HEK293 (cell line): ENCODE measurements around the gene HPD.
A peak's percentile ranks its signal among the peaks of the same experiment; 100 is the strongest.

Experiments used
- CTCF ChIA-PET: fragments of 350-600 bp; formaldehyde crosslinking; extraction: SDS; loops from one replicate; lab custom pipeline; 2021; ENCODE audit warnings: antibody characterized with exemption; lab: Yijun Ruan, JAX
- POLR2A ChIA-PET: fragments of 300-600 bp; formaldehyde crosslinking; extraction: SDS; loops from one replicate; lab custom pipeline; 2020; ENCODE audit warnings: antibody characterized with exemption, inconsistent platforms; lab: Yijun Ruan, JAX
- H3K27ac ChIP-seq: fragments of 200-500 bp; sonication (Bioruptor generic); 2 replicates; pipeline ENCODE4 v1.5.1; 2014; ENCODE audit warnings: low read depth, low read length, control low read depth, inconsistent platforms; ENCODE audit errors: extremely low read depth
- H3K36me3 ChIP-seq, 2 experiments: fragments of 200-500 bp in 1 of 2; sonication (Bioruptor generic) in 1 of 2; 1 replicate in 1 of 2; 2 replicates in 1 of 2; pipeline ENCODE4 v1.5.1; 2014 to 2017; ENCODE audit warnings: inconsistent platforms in 2 of 2, low read length in 2 of 2; ENCODE audit not compliant: control insufficient read depth in 2 of 2, insufficient read depth in 1 of 2
- H3K4me1 ChIP-seq: fragments of 200-500 bp; sonication (Bioruptor generic); 2 replicates; pipeline ENCODE4 v1.5.1; 2014; ENCODE audit warnings: mild to moderate bottlenecking, low read length, inconsistent platforms; ENCODE audit not compliant: control insufficient read depth, insufficient read depth
- H3K4me3 ChIP-seq: 2 replicates; pipeline ENCODE4 v1.5.1; 2011; ENCODE audit warnings: low read depth, mild to moderate bottlenecking, control low read depth, low read length, moderate library complexity
- H3K9me3 ChIP-seq: fragments of 200-500 bp; sonication (Bioruptor generic); 2 replicates; pipeline ENCODE4 v1.5.1; 2014; ENCODE audit warnings: low read depth, low read length, inconsistent platforms; ENCODE audit not compliant: control insufficient read depth, insufficient read depth
- GFI1B ChIP-seq: fragments of 450-650 bp; formaldehyde crosslinking; IDR thresholded peaks from 2 replicates; pipeline ENCODE4 v1.5.1; 2016; ENCODE audit warnings: missing biosample characterization, missing genetic modification characterization
- GLIS1 ChIP-seq: fragments of 450-650 bp; formaldehyde crosslinking; IDR thresholded peaks from 2 replicates; pipeline ENCODE4 v1.5.1; 2016; ENCODE audit warnings: missing biosample characterization, missing genetic modification characterization
- HIC1 ChIP-seq: fragments of 450-650 bp; formaldehyde crosslinking; IDR thresholded peaks from 2 replicates; pipeline ENCODE4 v1.5.1; 2016; ENCODE audit warnings: missing biosample characterization, missing genetic modification characterization
- KLF10 ChIP-seq: fragments of 450-650 bp; IDR thresholded peaks from 2 replicates; pipeline ENCODE4 v1.5.1; 2018; ENCODE audit warnings: missing biosample characterization, mild to moderate bottlenecking, missing genetic modification characterization
- MZF1 ChIP-seq: fragments of 450-650 bp; formaldehyde crosslinking; IDR thresholded peaks from 2 replicates; pipeline ENCODE4 v1.5.1; 2017; ENCODE audit warnings: missing biosample characterization, missing genetic modification characterization, borderline replicate concordance
- SP2 ChIP-seq: fragments of 450-650 bp; formaldehyde crosslinking; IDR thresholded peaks from 2 replicates; pipeline ENCODE4 v1.5.1; 2016; ENCODE audit warnings: missing biosample characterization, missing genetic modification characterization
- YY2 ChIP-seq: fragments of 450-650 bp; formaldehyde crosslinking; IDR thresholded peaks from 2 replicates; pipeline ENCODE4 v1.5.1; 2016; ENCODE audit warnings: missing biosample characterization, missing genetic modification characterization
- ZBTB17 ChIP-seq: fragments of 450-650 bp; formaldehyde crosslinking; IDR thresholded peaks from 2 replicates; pipeline ENCODE4 v1.5.1; 2016; ENCODE audit warnings: missing biosample characterization, missing genetic modification characterization
- ZBTB20 ChIP-seq: fragments of 450-650 bp; formaldehyde crosslinking; IDR thresholded peaks from 2 replicates; pipeline ENCODE4 v1.5.1; 2016; ENCODE audit warnings: missing biosample characterization, missing genetic modification characterization
- ZNF366 ChIP-seq: fragments of 450-650 bp; formaldehyde crosslinking; conservative IDR thresholded peaks from 2 replicates; pipeline ENCODE4 v1.5.1; 2016; ENCODE audit warnings: missing biosample characterization, missing genetic modification characterization
- ZNF394 ChIP-seq: fragments of 450-650 bp; formaldehyde crosslinking; IDR thresholded peaks from 2 replicates; pipeline ENCODE4 v1.5.1; 2016; ENCODE audit warnings: missing biosample characterization, missing genetic modification characterization, mild to moderate bottlenecking, moderate library complexity, borderline replicate concordance
- ZNF426 ChIP-seq: fragments of 450-650 bp; formaldehyde crosslinking; IDR thresholded peaks from 2 replicates; pipeline ENCODE4 v1.5.1; 2017; ENCODE audit warnings: missing biosample characterization, missing genetic modification characterization, mild to moderate bottlenecking, inconsistent platforms, moderate library complexity
- ZNF548 ChIP-seq: fragments of 450-650 bp; formaldehyde crosslinking; IDR thresholded peaks from 2 replicates; pipeline ENCODE4 v1.5.1; 2016; ENCODE audit warnings: missing biosample characterization, missing genetic modification characterization
- ZNF558 ChIP-seq: fragments of 450-650 bp; formaldehyde crosslinking; IDR thresholded peaks from 2 replicates; pipeline ENCODE4 v1.5.1; 2016; ENCODE audit warnings: missing biosample characterization, missing genetic modification characterization
- ZNF600 ChIP-seq: fragments of 450-650 bp; formaldehyde crosslinking; IDR thresholded peaks from 2 replicates; pipeline ENCODE4 v1.5.1; 2016; ENCODE audit warnings: missing biosample characterization, missing genetic modification characterization
- ZNF692 ChIP-seq: fragments of 450-650 bp; formaldehyde crosslinking; IDR thresholded peaks from 2 replicates; pipeline ENCODE4 v1.5.1; 2016; ENCODE audit warnings: missing biosample characterization, missing genetic modification characterization
- ZNF776 ChIP-seq: fragments of 450-650 bp; formaldehyde crosslinking; IDR thresholded peaks from 2 replicates; pipeline ENCODE4 v1.5.0; 2017; ENCODE audit warnings: missing biosample characterization, missing genetic modification characterization, borderline replicate concordance
- ZNF785 ChIP-seq: fragments of 450-650 bp; formaldehyde crosslinking; IDR thresholded peaks from 2 replicates; pipeline ENCODE4 v1.5.1; 2016; ENCODE audit warnings: missing biosample characterization, missing genetic modification characterization
- TF ChIP-seq, protein P1 (sequence below): fragments of 450-650 bp; formaldehyde crosslinking; IDR thresholded peaks from 2 replicates; pipeline ENCODE4 v1.5.1; 2016; ENCODE audit warnings: missing biosample characterization, missing genetic modification characterization
- TF ChIP-seq, protein P2 (sequence below): fragments of 450-650 bp; formaldehyde crosslinking; IDR thresholded peaks from 2 replicates; pipeline ENCODE4 v1.5.1; 2016; ENCODE audit warnings: missing biosample characterization, missing genetic modification characterization
- TF ChIP-seq, protein P3 (sequence below): fragments of 450-650 bp; formaldehyde crosslinking; IDR thresholded peaks from 2 replicates; pipeline ENCODE4 v1.5.1; 2016; ENCODE audit warnings: missing biosample characterization, missing genetic modification characterization

HPD gene

GRCh38 chr12:121800694-121801594 lies 57.7 kb downstream of the HPD start (continued):
- TF ChIP-seq ZNF548 (tag by site-specific recombination) (no peak), ZNF558 (no peak), MZF1 (tag by site-specific recombination) (no peak), ZNF426 (tag by site-specific recombination) (no peak), ZNF692 (tag by site-specific recombination) (no peak; the same call in 1 of the 2 replicates)
- TF ChIP-seq, all 188 proteins: peak for 37

GRCh38 chr12:121799842-121800693 lies 58.6 kb downstream of the HPD start:
- H3K27ac ChIP-seq = peak overlapping the region; percentile 100
- peak overlapping the region; percentile 71 for H3K4me3 ChIP-seq
- ChIA-PET POLR2A (interaction anchor here (1.1 to 8.9 kb wide), 4 partner anchors 9 to 89 kb away, joined by 3 to 165 read pairs (median 9); partner anchors contain the start of gene PSMD9), CTCF (interaction anchor here (0.5 to 4.4 kb wide), 2 partner anchors 12 to 78 kb away, joined by 3 to 23 read pairs; no protein-coding TSS in a partner anchor)
- peaks cover 0 to 25% of the 10 kb centered on the region in 2 experiments; a peak in 1 of 3 replicates for H3K36me3 ChIP-seq
- H3K9me3 ChIP-seq = no peaks in the 10 kb centered on the region
- peaks cover 20% of the 10 kb centered on the region for H3K4me1 ChIP-seq
- TF ChIP-seq ZNF366 (tag by site-specific recombination) (peak; percentile 70), ZNF776 (tag by site-specific recombination) (no peak), HIC1 (tag by site-specific recombination) (peak; percentile 78), ZNF394 (tag by site-specific recombination) (peak; percentile 61), KLF10 (tag by site-specific recombination) (peak; percentile 84), SP2 (tag by site-specific recombination) (peak; percentile 72), YY2 (tag by site-specific recombination) (no peak), GLIS1 (tag by site-specific recombination) (peak; percentile 100), ZBTB20 (tag by site-specific recombination) (peak; percentile 98), ZNF785 (tag by site-specific recombination) (no peak), ZNF600 (tag by site-specific recombination) (peak; percentile 89), GFI1B (tag by site-specific recombination) (peak; percentile 21; the same call in 1 of the 2 replicates), ZBTB17 (peak; percentile 66; the same call in 1 of the 2 replicates)
- TF ChIP-seq, protein P1, sequence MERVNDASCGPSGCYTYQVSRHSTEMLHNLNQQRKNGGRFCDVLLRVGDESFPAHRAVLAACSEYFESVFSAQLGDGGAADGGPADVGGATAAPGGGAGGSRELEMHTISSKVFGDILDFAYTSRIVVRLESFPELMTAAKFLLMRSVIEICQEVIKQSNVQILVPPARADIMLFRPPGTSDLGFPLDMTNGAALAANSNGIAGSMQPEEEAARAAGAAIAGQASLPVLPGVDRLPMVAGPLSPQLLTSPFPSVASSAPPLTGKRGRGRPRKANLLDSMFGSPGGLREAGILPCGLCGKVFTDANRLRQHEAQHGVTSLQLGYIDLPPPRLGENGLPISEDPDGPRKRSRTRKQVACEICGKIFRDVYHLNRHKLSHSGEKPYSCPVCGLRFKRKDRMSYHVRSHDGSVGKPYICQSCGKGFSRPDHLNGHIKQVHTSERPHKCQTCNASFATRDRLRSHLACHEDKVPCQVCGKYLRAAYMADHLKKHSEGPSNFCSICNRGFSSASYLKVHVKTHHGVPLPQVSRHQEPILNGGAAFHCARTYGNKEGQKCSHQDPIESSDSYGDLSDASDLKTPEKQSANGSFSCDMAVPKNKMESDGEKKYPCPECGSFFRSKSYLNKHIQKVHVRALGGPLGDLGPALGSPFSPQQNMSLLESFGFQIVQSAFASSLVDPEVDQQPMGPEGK (tag by site-specific recombination) = peak; percentile 99
- TF ChIP-seq, protein P2, sequence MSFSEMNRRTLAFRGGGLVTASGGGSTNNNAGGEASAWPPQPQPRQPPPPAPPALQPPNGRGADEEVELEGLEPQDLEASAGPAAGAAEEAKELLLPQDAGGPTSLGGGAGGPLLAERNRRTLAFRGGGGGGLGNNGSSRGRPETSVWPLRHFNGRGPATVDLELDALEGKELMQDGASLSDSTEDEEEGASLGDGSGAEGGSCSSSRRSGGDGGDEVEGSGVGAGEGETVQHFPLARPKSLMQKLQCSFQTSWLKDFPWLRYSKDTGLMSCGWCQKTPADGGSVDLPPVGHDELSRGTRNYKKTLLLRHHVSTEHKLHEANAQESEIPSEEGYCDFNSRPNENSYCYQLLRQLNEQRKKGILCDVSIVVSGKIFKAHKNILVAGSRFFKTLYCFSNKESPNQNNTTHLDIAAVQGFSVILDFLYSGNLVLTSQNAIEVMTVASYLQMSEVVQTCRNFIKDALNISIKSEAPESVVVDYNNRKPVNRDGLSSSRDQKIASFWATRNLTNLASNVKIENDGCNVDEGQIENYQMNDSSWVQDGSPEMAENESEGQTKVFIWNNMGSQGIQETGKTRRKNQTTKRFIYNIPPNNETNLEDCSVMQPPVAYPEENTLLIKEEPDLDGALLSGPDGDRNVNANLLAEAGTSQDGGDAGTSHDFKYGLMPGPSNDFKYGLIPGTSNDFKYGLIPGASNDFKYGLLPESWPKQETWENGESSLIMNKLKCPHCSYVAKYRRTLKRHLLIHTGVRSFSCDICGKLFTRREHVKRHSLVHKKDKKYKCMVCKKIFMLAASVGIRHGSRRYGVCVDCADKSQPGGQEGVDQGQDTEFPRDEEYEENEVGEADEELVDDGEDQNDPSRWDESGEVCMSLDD = peak; percentile 99
- TF ChIP-seq, protein P3, sequence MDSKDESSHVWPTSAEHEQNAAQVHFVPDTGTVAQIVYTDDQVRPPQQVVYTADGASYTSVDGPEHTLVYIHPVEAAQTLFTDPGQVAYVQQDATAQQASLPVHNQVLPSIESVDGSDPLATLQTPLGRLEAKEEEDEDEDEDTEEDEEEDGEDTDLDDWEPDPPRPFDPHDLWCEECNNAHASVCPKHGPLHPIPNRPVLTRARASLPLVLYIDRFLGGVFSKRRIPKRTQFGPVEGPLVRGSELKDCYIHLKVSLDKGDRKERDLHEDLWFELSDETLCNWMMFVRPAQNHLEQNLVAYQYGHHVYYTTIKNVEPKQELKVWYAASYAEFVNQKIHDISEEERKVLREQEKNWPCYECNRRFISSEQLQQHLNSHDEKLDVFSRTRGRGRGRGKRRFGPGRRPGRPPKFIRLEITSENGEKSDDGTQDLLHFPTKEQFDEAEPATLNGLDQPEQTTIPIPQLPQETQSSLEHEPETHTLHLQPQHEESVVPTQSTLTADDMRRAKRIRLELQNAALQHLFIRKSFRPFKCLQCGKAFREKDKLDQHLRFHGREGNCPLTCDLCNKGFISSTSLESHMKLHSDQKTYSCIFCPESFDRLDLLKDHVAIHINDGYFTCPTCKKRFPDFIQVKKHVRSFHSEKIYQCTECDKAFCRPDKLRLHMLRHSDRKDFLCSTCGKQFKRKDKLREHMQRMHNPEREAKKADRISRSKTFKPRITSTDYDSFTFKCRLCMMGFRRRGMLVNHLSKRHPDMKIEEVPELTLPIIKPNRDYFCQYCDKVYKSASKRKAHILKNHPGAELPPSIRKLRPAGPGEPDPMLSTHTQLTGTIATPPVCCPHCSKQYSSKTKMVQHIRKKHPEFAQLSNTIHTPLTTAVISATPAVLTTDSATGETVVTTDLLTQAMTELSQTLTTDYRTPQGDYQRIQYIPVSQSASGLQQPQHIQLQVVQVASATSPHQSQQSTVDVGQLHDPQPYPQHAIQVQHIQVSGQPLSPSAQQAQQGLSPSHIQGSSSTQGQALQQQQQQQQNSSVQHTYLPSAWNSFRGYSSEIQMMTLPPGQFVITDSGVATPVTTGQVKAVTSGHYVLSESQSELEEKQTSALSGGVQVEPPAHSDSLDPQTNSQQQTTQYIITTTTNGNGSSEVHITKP = peak; percentile 82
